H9 (cell line): Measurements from ENCODE around the gene MRPS11. TPM values are rescaled to one million over a fixed set of nuclear protein-coding genes. Genes with fewer than 3 reads are reported as not detected.

Experiments
- DNase-seq: peaks from one replicate; pipeline ENCODE4 v3.0.0-alpha.2; 2017
- H2AFZ ChIP-seq: one replicate; pipeline ENCODE4 v1.6.1; 2013; ENCODE audit warnings: mild to moderate bottlenecking, low read length, control low read depth, moderate library complexity
- H2AK5ac ChIP-seq: 2 replicates; pipeline ENCODE4 v1.6.1; 2013; ENCODE audit warnings: low read length, control low read depth, mixed read lengths; ENCODE audit not compliant: insufficient read length
- H2BK120ac ChIP-seq: one replicate; pipeline ENCODE4 v1.6.1; 2013; ENCODE audit warnings: low read depth, mild to moderate bottlenecking, low read length, control low read depth, inconsistent platforms; ENCODE audit not compliant: poor library complexity, severe bottlenecking
- H2BK12ac ChIP-seq: 2 replicates; pipeline ENCODE4 v1.6.1; 2013; ENCODE audit warnings: low read length, control low read depth, mixed read lengths, low read depth; ENCODE audit not compliant: insufficient read length
- H2BK15ac ChIP-seq: 2 replicates; pipeline ENCODE4 v1.6.1; 2013; ENCODE audit warnings: low read depth, low read length, control low read depth
- H2BK20ac ChIP-seq: one replicate; pipeline ENCODE4 v1.6.1; 2013; ENCODE audit warnings: low read depth, mild to moderate bottlenecking, low read length, control low read depth, inconsistent platforms; ENCODE audit not compliant: poor library complexity, severe bottlenecking
- H2BK5ac ChIP-seq: 2 replicates; pipeline ENCODE4 v1.6.1; 2013; ENCODE audit warnings: low read length, control low read depth, mixed read lengths; ENCODE audit not compliant: insufficient read length
- H3K14ac ChIP-seq: 2 replicates; pipeline ENCODE4 v1.6.1; 2013; ENCODE audit warnings: low read length, control low read depth; ENCODE audit not compliant: insufficient read depth
- H3K18ac ChIP-seq: 2 replicates; pipeline ENCODE4 v1.6.1; 2013; ENCODE audit warnings: low read depth, mild to moderate bottlenecking, mixed read lengths, low read length, control low read depth; ENCODE audit not compliant: insufficient read length
- H3K23ac ChIP-seq: 2 replicates; pipeline ENCODE4 v1.6.1; 2013; ENCODE audit warnings: low read length, control low read depth, mixed read lengths, low read depth; ENCODE audit not compliant: insufficient read length
- H3K23me2 ChIP-seq: 2 replicates; pipeline ENCODE4 v1.6.1; 2013; ENCODE audit warnings: low read depth, mild to moderate bottlenecking, mixed read lengths, low read length, control low read depth; ENCODE audit not compliant: insufficient read length, poor library complexity, severe bottlenecking
- H3K27ac ChIP-seq: 2 replicates; pipeline ENCODE4 v1.5.1; 2013; ENCODE audit warnings: low read length, control low read depth, mixed read lengths, low read depth; ENCODE audit not compliant: insufficient read length
- H3K27me3 ChIP-seq: 2 replicates; pipeline ENCODE4 v1.6.1; 2013; ENCODE audit warnings: low read length, control low read depth, inconsistent platforms; ENCODE audit not compliant: insufficient read depth
- H3K4ac ChIP-seq: 2 replicates; pipeline ENCODE4 v1.6.1; 2013; ENCODE audit warnings: low read depth, mild to moderate bottlenecking, control low read depth, inconsistent platforms, low read length, moderate library complexity
- H3K4me1 ChIP-seq: 2 replicates; pipeline ENCODE4 v1.6.1; 2013; ENCODE audit warnings: low read length, control low read depth, inconsistent platforms; ENCODE audit not compliant: insufficient read depth
- H3K4me2 ChIP-seq: 2 replicates; pipeline ENCODE4 v1.6.1; 2013; ENCODE audit warnings: low read length, control low read depth, mixed read lengths; ENCODE audit not compliant: insufficient read length, insufficient read depth
- H3K56ac ChIP-seq: 2 replicates; pipeline ENCODE4 v1.6.1; 2013; ENCODE audit warnings: low read depth, mild to moderate bottlenecking, mixed read lengths, low read length, control low read depth; ENCODE audit not compliant: insufficient read length
- H3K79me1 ChIP-seq: 2 replicates; pipeline ENCODE4 v1.6.1; 2013; ENCODE audit warnings: low read depth, mild to moderate bottlenecking, moderate library complexity, low read length, control low read depth, inconsistent platforms; ENCODE audit not compliant: insufficient read depth, poor library complexity, severe bottlenecking
- H3K79me2 ChIP-seq: 2 replicates; pipeline ENCODE4 v1.6.1; 2013; ENCODE audit warnings: low read length, control low read depth, inconsistent platforms; ENCODE audit not compliant: insufficient read depth
- H3K9ac ChIP-seq: 2 replicates; pipeline ENCODE4 v1.6.1; 2013; ENCODE audit warnings: low read length, control low read depth, mixed read lengths; ENCODE audit not compliant: insufficient read length; ENCODE audit errors: extremely low read depth
- H3K9me3 ChIP-seq: one replicate; pipeline ENCODE4 v1.6.1; 2013; ENCODE audit warnings: low read depth, low read length, inconsistent platforms; ENCODE audit not compliant: control insufficient read depth
- H3T11ph ChIP-seq: one replicate; pipeline ENCODE4 v1.6.1; 2013; ENCODE audit warnings: mild to moderate bottlenecking, low read length, control low read depth, inconsistent platforms
- H4K20me1 ChIP-seq: one replicate; pipeline ENCODE4 v1.6.1; 2013; ENCODE audit not compliant: control insufficient read depth, insufficient read length, insufficient read depth
- H4K5ac ChIP-seq: 2 replicates; pipeline ENCODE4 v1.6.1; 2013; ENCODE audit warnings: low read depth, mild to moderate bottlenecking, mixed read lengths, low read length, control low read depth; ENCODE audit not compliant: insufficient read length
- H4K8ac ChIP-seq: replicated peaks from 2 replicates; pipeline ENCODE4 v1.6.1; 2013; ENCODE audit warnings: low read length, control low read depth, mixed read lengths, low read depth; ENCODE audit not compliant: insufficient read length
- H4K91ac ChIP-seq: 2 replicates; pipeline ENCODE4 v1.6.1; 2013; ENCODE audit warnings: low read depth, mild to moderate bottlenecking, moderate library complexity, mixed read lengths, low read length, control low read depth; ENCODE audit not compliant: insufficient read length
- H3K27ac Mint-ChIP-seq, 3 experiments: 2 replicates in 2 of 3; 3 replicates in 1 of 3; pipeline ENCODE4 v1.8.0; 2020 to 2021; ENCODE audit warnings: mixed read lengths in 3 of 3, mild to moderate bottlenecking in 1 of 3, moderate library complexity in 1 of 3
- H3K27me3 Mint-ChIP-seq: 2 replicates; pipeline ENCODE4 v1.8.0; 2021; ENCODE audit warnings: low read depth, mild to moderate bottlenecking, moderate library complexity, mixed read lengths
- H3K36me3 Mint-ChIP-seq, 3 experiments: 2 replicates in 2 of 3; 3 replicates in 1 of 3; pipeline ENCODE4 v1.8.0; 2020 to 2021; ENCODE audit warnings: low read depth in 3 of 3, mixed read lengths in 3 of 3; ENCODE audit not compliant: insufficient read depth in 1 of 3
- H3K4me1 Mint-ChIP-seq, 2 experiments: 2 replicates each; pipeline ENCODE4 v1.8.0; 2020; ENCODE audit warnings: mixed read lengths in 2 of 2
- H3K4me3 Mint-ChIP-seq, 2 experiments: 2 replicates in 1 of 2; 3 replicates in 1 of 2; pipeline ENCODE4 v1.8.0; 2020 to 2021; ENCODE audit warnings: mild to moderate bottlenecking in 2 of 2, mixed read lengths in 2 of 2, moderate library complexity in 1 of 2
- H3K9me3 Mint-ChIP-seq, 2 experiments: 2 replicates in 1 of 2; 3 replicates in 1 of 2; pipeline ENCODE4 v1.8.0; 2020; ENCODE audit warnings: mild to moderate bottlenecking in 2 of 2, mixed read lengths in 2 of 2, moderate library complexity in 1 of 2
- CTCF ChIP-seq: fragments of 200-600 bp; sonication (generic); conservative IDR thresholded peaks from 3 replicates; pipeline ENCODE4 v1.8.0; 2021; ENCODE audit warnings: antibody characterized with exemption, mild to moderate bottlenecking
- WGBS: extraction: QIAGEN DNeasy Blood & Tissue Kit; methylation state at CpG from one replicate; pipeline ENCODE4 v1.1.7; 2013; ENCODE audit warnings: missing lambda C conversion rate, low lambda C conversion rate, mixed read lengths; ENCODE audit not compliant: insufficient read length; ENCODE audit errors: extremely low coverage; 5-methylcytosine and 5-hydroxymethylcytosine counted together
- total RNA-seq: library from RNA; stranded (reverse); gene quantifications from 2 replicates; pipeline ENCODE4 v1.2.1, GENCODE V29; 2021

Gene MRPS11
- total RNA-seq, 1 experiment from 2014 or later: 54.5 TPM

GRCh38 chr15:88454236-88454635 is 13.3 kb upstream of the MRPS11 start:
- no peak for DNase-seq
- no peaks in the 10 kb centered on the region; a peak in 1 of 5 replicates for H3K9me3 Mint-ChIP-seq
- Histone ChIP-seq H4K5ac (no peak overlapping the region), H3K14ac (no peak overlapping the region), H4K8ac (no peak overlapping the region), H3K4me2 (no peak overlapping the region), H2BK12ac (no peak overlapping the region), H4K20me1 (no peaks in the 10 kb centered on the region), H3K4me1 (no peaks in the 10 kb centered on the region), H2BK15ac (no peak overlapping the region), H3K18ac (no peak overlapping the region), H3K23ac (no peak overlapping the region), H3K79me2 (no peaks in the 10 kb centered on the region), H3K79me1 (no peaks in the 10 kb centered on the region), H3K27me3 (no peaks in the 10 kb centered on the region; the same call in 1 of the 2 replicates), H3K56ac (no peak overlapping the region), H3T11ph (no peak overlapping the region), H2BK120ac (no peak overlapping the region), H3K9me3 (no peaks in the 10 kb centered on the region), H2BK20ac (no peak overlapping the region), H3K27ac (no peak overlapping the region), H3K4ac (no peak overlapping the region), H4K91ac (no peak overlapping the region), H3K9ac (no peak overlapping the region), H3K23me2 (no peaks in the 10 kb centered on the region), H2AK5ac (no peak overlapping the region), H2AFZ (no peak overlapping the region), H2BK5ac (no peak overlapping the region)
- H3K27ac Mint-ChIP-seq: no peak overlapping the region
- WGBS: no CpG with 5 or more reads among the region's 1 CpG
- peaks cover 6 to 12% of the 10 kb centered on the region in 2 experiments; a peak in 3 of 4 replicates for H3K4me1 Mint-ChIP-seq
- H3K27me3 Mint-ChIP-seq: peaks cover 20% of the 10 kb centered on the region
- H3K36me3 Mint-ChIP-seq: peaks cover 0 to 1% (median 0%) of the 10 kb centered on the region in 3 experiments; a peak in 3 of 7 replicates
- H3K4me3 Mint-ChIP-seq: no peak overlapping the region
- no peak for TF ChIP-seq CTCF
